ENCODE results near the gene PPIL1.

GRCh38 chr6:36847152-36847551 is 27.5 kb downstream of the PPIL1 start:
- no peak for TF ChIP-seq CTCF (IDR thresholded peaks at IDR 0.05)
- no peak for TF ChIP-seq POLR2A (IDR thresholded peaks at IDR 0.05)
- TF ChIP-seq POLR2AphosphoS5 (IDR thresholded peaks at IDR 0.05), result no peak

Data from stomach (tissue), 4 donors.